GM23338 (cell line): Measurements from ENCODE around the gene RAPGEF5. TPM values are rescaled to one million over a fixed set of nuclear protein-coding genes. Genes with fewer than 3 reads are reported as not detected.

Experiments used
- ATAC-seq: fragments of 200-7000 bp; cut with Tn5 transposase; 3 replicates; pipeline ENCODE4 v1.9.1; 2020
- DNase-seq: peaks from one replicate; pipeline ENCODE4 v3.0.0-alpha.2; 2015; ENCODE audit warnings: low spot score
- H2AFZ ChIP-seq: fragments of 200-600 bp; sonication (generic); 2 replicates; pipeline ENCODE4 v1.8.0; 2016; ENCODE audit warnings: antibody characterized with exemption, mild to moderate bottlenecking, moderate library complexity
- H3F3A ChIP-seq: fragments of 200-600 bp; sonication (generic); replicated peaks from 2 replicates; pipeline ENCODE4 v1.8.0; 2017; ENCODE audit warnings: antibody characterized with exemption, mixed run types, low read depth
- H3K27ac ChIP-seq: fragments of 200-600 bp; sonication (generic); 2 replicates; pipeline ENCODE4 v1.6.1; 2016; ENCODE audit warnings: low read depth
- H3K27me3 ChIP-seq: fragments of 200-600 bp; sonication (generic); 2 replicates; pipeline ENCODE4 v1.8.0; 2016; ENCODE audit warnings: mild to moderate bottlenecking, mixed run types, moderate library complexity; ENCODE audit not compliant: insufficient read depth
- H3K36me3 ChIP-seq: fragments of 200-600 bp; sonication (generic); 2 replicates; pipeline ENCODE4 v1.8.0; 2016; ENCODE audit warnings: mild to moderate bottlenecking; ENCODE audit not compliant: insufficient read depth
- H3K4me1 ChIP-seq: fragments of 200-600 bp; sonication (generic); 2 replicates; pipeline ENCODE4 v1.8.0; 2016; ENCODE audit warnings: mild to moderate bottlenecking, moderate library complexity; ENCODE audit not compliant: insufficient read depth
- H3K4me2 ChIP-seq: fragments of 200-600 bp; sonication (generic); 2 replicates; pipeline ENCODE4 v1.7.1; 2017; ENCODE audit warnings: mixed run types
- H3K4me3 ChIP-seq: fragments of 200-600 bp; sonication (generic); 2 replicates; pipeline ENCODE4 v1.6.1; 2016; ENCODE audit warnings: mixed run types
- H3K79me2 ChIP-seq: fragments of 200-600 bp; sonication (generic); replicated peaks from 2 replicates; pipeline ENCODE4 v1.8.0; 2017; ENCODE audit warnings: mild to moderate bottlenecking; ENCODE audit not compliant: insufficient read depth
- H3K9me2 ChIP-seq: fragments of 200-600 bp; sonication (generic); 2 replicates; pipeline ENCODE4 v1.8.0; 2017; ENCODE audit not compliant: insufficient read depth
- H4K20me1 ChIP-seq: fragments of 200-600 bp; sonication (generic); replicated peaks from 2 replicates; pipeline ENCODE4 v1.8.0; 2017; ENCODE audit warnings: mild to moderate bottlenecking; ENCODE audit not compliant: insufficient read depth
- H3K27ac Mint-ChIP-seq: 2 replicates; pipeline ENCODE4 v1.8.0; 2020; ENCODE audit warnings: inconsistent platforms, mild to moderate bottlenecking, moderate library complexity, mixed read lengths
- H3K27me3 Mint-ChIP-seq: 3 replicates; pipeline ENCODE4 v1.8.0; 2022; ENCODE audit warnings: low read depth, mild to moderate bottlenecking, moderate library complexity, mixed read lengths, inconsistent platforms; ENCODE audit not compliant: insufficient read depth, poor library complexity
- H3K36me3 Mint-ChIP-seq: 3 replicates; pipeline ENCODE4 v1.8.0; 2021; ENCODE audit warnings: low read depth, mild to moderate bottlenecking, inconsistent platforms, moderate library complexity, mixed read lengths
- H3K4me1 Mint-ChIP-seq: 3 replicates; pipeline ENCODE4 v1.8.0; 2020; ENCODE audit warnings: mild to moderate bottlenecking, inconsistent platforms, mixed read lengths
- H3K4me3 Mint-ChIP-seq: 3 replicates; pipeline ENCODE4 v1.8.0; 2021; ENCODE audit warnings: moderate library complexity, mild to moderate bottlenecking, inconsistent platforms, mixed read lengths
- H3K9me3 Mint-ChIP-seq: 3 replicates; pipeline ENCODE4 v1.8.0; 2020; ENCODE audit warnings: moderate library complexity, mild to moderate bottlenecking, inconsistent platforms, mixed read lengths
- CREB1 ChIP-seq: fragments of 250-450 bp; sonication (Bioruptor Pico); IDR thresholded peaks from 2 replicates; pipeline ENCODE4 v1.5.0; 2020; ENCODE audit warnings: low read depth, mild to moderate bottlenecking, moderate library complexity
- EZH2 ChIP-seq: fragments of 200-600 bp; sonication (generic); IDR thresholded peaks from one replicate; pipeline ENCODE4 v1.8.0; 2017; ENCODE audit warnings: antibody characterized with exemption, mild to moderate bottlenecking, low read depth; ENCODE audit not compliant: unreplicated experiment
- EZH2phosphoT487 ChIP-seq: fragments of 200-600 bp; sonication (generic); IDR thresholded peaks from one replicate; pipeline ENCODE4 v1.8.1; 2018; ENCODE audit warnings: antibody characterized with exemption; ENCODE audit not compliant: unreplicated experiment
- JUNB ChIP-seq: IDR thresholded peaks from one replicate; pipeline ENCODE4 v1.6.1; 2016; ENCODE audit warnings: antibody characterized with exemption; ENCODE audit not compliant: unreplicated experiment
- NANOG ChIP-seq: IDR thresholded peaks from 2 replicates; pipeline ENCODE4 v1.6.1; 2016; ENCODE audit warnings: antibody characterized with exemption, borderline replicate concordance
- POLR2AphosphoS5 ChIP-seq: IDR thresholded peaks from 2 replicates; pipeline ENCODE4 v1.6.1; 2016; ENCODE audit warnings: antibody characterized with exemption, low read depth
- STAT1 ChIP-seq: IDR thresholded peaks from one replicate; pipeline ENCODE4 v1.6.1; 2016; ENCODE audit warnings: antibody characterized with exemption; ENCODE audit not compliant: unreplicated experiment
- ZNF114 ChIP-seq: fragments of 250-450 bp; sonication (Bioruptor Pico); IDR thresholded peaks from 2 replicates; pipeline ENCODE4 v1.5.0; 2020; ENCODE audit warnings: mild to moderate bottlenecking, moderate library complexity
- ZNF331 ChIP-seq: fragments of 250-450 bp; sonication (Bioruptor Pico); IDR thresholded peaks from 2 replicates; pipeline ENCODE4 v1.5.0; 2020; ENCODE audit warnings: low read depth, mild to moderate bottlenecking, moderate library complexity
- polyA plus RNA-seq: library from polyadenylated mRNA; unstranded; fragments of >200 nt; fragmentation: Nextera tagmentation; extraction: Ambion mirVana; gene quantifications from 2 replicates; pipeline ENCODE4 v1.2.1, GENCODE V29; 2016
- total RNA-seq: library from RNA; depleted of rRNA; stranded (reverse); fragments of >200 nt; shearing (Covaris generic); gene quantifications from 2 replicates; pipeline ENCODE4 v1.2.3, GENCODE V29; 2014
- TF ChIP-seq, protein P1 (sequence below), 2 experiments: fragments of 200-600 bp in 1 of 2; sonication (generic) in 1 of 2; conservative IDR thresholded peaks; 2 replicates each; pipeline versions ENCODE4 v1.5.1 to v1.6.1; 2016 to 2017; ENCODE audit warnings: antibody characterized with exemption in 2 of 2, low read depth in 2 of 2, mild to moderate bottlenecking in 2 of 2, moderate library complexity in 1 of 2
- TF ChIP-seq, protein P2 (sequence below): IDR thresholded peaks from one replicate; pipeline ENCODE4 v1.6.1; 2018; ENCODE audit warnings: antibody characterized with exemption; ENCODE audit not compliant: unreplicated experiment
- TF ChIP-seq, protein P3 (sequence below): IDR thresholded peaks from 2 replicates; pipeline ENCODE4 v1.6.1; 2016; ENCODE audit warnings: antibody characterized with exemption
- TF ChIP-seq, protein P4 (sequence below): fragments of 250-450 bp; sonication (Bioruptor Pico); IDR thresholded peaks from 2 replicates; pipeline ENCODE4 v1.5.0; 2020; ENCODE audit warnings: mild to moderate bottlenecking, moderate library complexity

RAPGEF5 gene
- total and polyA plus RNA-seq, 2 experiments from 2014 or later = 6.3 to 13.1 TPM

DNA sequence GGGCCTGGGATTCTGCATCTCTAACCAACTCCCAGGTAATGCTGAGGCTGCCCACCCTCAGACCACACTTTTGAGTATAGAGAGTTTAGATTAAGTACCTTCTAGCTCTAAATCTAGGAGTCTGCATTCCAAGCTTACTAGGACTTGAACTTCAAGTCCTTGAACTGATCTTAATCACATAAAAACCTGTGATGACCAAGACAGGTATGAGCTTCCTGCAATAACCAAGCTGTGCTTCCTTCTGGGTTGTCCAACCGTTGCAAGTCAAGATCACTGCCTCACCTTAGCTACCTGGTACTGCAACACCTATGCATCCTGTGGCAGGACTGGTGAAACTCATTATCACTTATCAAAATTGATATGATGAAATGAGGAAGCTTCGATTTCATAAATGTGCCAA, 32.9 kb upstream of the RAPGEF5 start:
- Histone ChIP-seq H3K4me2 (no peak overlapping the region), H3K4me1 (peaks cover 11% of the 10 kb centered on the region; the same call in 1 of the 2 replicates), H3K27ac (no peak overlapping the region), H3K4me3 (no peak overlapping the region), H3K36me3 (no peaks in the 10 kb centered on the region), H2AFZ (no peak overlapping the region), H3K79me2 (no peaks in the 10 kb centered on the region), H3F3A (no peaks in the 10 kb centered on the region), H4K20me1 (no peaks in the 10 kb centered on the region), H3K9me2 (0 out of 2 replicates have a peak, but pooled peaks cover 8% of the 10 kb centered on the region), H3K27me3 (no peaks in the 10 kb centered on the region)
- Mint-ChIP-seq H3K27ac (no peak overlapping the region), H3K4me1 (peaks cover 12% of the 10 kb centered on the region), H3K27me3 (peaks cover 3% of the 10 kb centered on the region), H3K4me3 (no peak overlapping the region), H3K9me3 (no peaks in the 10 kb centered on the region), H3K36me3 (no peaks in the 10 kb centered on the region)
- no peak for TF ChIP-seq EZH2phosphoT487
- TF ChIP-seq, protein P1, sequence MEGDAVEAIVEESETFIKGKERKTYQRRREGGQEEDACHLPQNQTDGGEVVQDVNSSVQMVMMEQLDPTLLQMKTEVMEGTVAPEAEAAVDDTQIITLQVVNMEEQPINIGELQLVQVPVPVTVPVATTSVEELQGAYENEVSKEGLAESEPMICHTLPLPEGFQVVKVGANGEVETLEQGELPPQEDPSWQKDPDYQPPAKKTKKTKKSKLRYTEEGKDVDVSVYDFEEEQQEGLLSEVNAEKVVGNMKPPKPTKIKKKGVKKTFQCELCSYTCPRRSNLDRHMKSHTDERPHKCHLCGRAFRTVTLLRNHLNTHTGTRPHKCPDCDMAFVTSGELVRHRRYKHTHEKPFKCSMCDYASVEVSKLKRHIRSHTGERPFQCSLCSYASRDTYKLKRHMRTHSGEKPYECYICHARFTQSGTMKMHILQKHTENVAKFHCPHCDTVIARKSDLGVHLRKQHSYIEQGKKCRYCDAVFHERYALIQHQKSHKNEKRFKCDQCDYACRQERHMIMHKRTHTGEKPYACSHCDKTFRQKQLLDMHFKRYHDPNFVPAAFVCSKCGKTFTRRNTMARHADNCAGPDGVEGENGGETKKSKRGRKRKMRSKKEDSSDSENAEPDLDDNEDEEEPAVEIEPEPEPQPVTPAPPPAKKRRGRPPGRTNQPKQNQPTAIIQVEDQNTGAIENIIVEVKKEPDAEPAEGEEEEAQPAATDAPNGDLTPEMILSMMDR (conservative IDR thresholded peaks at IDR 0.05; ENCODE audit: low read depth in 2 of 2) = no peak
- no peak for TF ChIP-seq JUNB
- no peak for TF ChIP-seq CREB1 (CRISPR knock-in tag)
- no peak for TF ChIP-seq STAT1
- TF ChIP-seq EZH2 = no peak
- TF ChIP-seq, protein P2, sequence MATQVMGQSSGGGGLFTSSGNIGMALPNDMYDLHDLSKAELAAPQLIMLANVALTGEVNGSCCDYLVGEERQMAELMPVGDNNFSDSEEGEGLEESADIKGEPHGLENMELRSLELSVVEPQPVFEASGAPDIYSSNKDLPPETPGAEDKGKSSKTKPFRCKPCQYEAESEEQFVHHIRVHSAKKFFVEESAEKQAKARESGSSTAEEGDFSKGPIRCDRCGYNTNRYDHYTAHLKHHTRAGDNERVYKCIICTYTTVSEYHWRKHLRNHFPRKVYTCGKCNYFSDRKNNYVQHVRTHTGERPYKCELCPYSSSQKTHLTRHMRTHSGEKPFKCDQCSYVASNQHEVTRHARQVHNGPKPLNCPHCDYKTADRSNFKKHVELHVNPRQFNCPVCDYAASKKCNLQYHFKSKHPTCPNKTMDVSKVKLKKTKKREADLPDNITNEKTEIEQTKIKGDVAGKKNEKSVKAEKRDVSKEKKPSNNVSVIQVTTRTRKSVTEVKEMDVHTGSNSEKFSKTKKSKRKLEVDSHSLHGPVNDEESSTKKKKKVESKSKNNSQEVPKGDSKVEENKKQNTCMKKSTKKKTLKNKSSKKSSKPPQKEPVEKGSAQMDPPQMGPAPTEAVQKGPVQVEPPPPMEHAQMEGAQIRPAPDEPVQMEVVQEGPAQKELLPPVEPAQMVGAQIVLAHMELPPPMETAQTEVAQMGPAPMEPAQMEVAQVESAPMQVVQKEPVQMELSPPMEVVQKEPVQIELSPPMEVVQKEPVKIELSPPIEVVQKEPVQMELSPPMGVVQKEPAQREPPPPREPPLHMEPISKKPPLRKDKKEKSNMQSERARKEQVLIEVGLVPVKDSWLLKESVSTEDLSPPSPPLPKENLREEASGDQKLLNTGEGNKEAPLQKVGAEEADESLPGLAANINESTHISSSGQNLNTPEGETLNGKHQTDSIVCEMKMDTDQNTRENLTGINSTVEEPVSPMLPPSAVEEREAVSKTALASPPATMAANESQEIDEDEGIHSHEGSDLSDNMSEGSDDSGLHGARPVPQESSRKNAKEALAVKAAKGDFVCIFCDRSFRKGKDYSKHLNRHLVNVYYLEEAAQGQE = no peak
- no peak for TF ChIP-seq ZNF331 (CRISPR knock-in tag)
- TF ChIP-seq NANOG = no peak
- TF ChIP-seq ZNF114 (CRISPR knock-in tag) = no peak
- TF ChIP-seq, protein P3, sequence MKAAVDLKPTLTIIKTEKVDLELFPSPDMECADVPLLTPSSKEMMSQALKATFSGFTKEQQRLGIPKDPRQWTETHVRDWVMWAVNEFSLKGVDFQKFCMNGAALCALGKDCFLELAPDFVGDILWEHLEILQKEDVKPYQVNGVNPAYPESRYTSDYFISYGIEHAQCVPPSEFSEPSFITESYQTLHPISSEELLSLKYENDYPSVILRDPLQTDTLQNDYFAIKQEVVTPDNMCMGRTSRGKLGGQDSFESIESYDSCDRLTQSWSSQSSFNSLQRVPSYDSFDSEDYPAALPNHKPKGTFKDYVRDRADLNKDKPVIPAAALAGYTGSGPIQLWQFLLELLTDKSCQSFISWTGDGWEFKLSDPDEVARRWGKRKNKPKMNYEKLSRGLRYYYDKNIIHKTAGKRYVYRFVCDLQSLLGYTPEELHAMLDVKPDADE = no peak
- TF ChIP-seq POLR2AphosphoS5 = no peak
- TF ChIP-seq, protein P4, sequence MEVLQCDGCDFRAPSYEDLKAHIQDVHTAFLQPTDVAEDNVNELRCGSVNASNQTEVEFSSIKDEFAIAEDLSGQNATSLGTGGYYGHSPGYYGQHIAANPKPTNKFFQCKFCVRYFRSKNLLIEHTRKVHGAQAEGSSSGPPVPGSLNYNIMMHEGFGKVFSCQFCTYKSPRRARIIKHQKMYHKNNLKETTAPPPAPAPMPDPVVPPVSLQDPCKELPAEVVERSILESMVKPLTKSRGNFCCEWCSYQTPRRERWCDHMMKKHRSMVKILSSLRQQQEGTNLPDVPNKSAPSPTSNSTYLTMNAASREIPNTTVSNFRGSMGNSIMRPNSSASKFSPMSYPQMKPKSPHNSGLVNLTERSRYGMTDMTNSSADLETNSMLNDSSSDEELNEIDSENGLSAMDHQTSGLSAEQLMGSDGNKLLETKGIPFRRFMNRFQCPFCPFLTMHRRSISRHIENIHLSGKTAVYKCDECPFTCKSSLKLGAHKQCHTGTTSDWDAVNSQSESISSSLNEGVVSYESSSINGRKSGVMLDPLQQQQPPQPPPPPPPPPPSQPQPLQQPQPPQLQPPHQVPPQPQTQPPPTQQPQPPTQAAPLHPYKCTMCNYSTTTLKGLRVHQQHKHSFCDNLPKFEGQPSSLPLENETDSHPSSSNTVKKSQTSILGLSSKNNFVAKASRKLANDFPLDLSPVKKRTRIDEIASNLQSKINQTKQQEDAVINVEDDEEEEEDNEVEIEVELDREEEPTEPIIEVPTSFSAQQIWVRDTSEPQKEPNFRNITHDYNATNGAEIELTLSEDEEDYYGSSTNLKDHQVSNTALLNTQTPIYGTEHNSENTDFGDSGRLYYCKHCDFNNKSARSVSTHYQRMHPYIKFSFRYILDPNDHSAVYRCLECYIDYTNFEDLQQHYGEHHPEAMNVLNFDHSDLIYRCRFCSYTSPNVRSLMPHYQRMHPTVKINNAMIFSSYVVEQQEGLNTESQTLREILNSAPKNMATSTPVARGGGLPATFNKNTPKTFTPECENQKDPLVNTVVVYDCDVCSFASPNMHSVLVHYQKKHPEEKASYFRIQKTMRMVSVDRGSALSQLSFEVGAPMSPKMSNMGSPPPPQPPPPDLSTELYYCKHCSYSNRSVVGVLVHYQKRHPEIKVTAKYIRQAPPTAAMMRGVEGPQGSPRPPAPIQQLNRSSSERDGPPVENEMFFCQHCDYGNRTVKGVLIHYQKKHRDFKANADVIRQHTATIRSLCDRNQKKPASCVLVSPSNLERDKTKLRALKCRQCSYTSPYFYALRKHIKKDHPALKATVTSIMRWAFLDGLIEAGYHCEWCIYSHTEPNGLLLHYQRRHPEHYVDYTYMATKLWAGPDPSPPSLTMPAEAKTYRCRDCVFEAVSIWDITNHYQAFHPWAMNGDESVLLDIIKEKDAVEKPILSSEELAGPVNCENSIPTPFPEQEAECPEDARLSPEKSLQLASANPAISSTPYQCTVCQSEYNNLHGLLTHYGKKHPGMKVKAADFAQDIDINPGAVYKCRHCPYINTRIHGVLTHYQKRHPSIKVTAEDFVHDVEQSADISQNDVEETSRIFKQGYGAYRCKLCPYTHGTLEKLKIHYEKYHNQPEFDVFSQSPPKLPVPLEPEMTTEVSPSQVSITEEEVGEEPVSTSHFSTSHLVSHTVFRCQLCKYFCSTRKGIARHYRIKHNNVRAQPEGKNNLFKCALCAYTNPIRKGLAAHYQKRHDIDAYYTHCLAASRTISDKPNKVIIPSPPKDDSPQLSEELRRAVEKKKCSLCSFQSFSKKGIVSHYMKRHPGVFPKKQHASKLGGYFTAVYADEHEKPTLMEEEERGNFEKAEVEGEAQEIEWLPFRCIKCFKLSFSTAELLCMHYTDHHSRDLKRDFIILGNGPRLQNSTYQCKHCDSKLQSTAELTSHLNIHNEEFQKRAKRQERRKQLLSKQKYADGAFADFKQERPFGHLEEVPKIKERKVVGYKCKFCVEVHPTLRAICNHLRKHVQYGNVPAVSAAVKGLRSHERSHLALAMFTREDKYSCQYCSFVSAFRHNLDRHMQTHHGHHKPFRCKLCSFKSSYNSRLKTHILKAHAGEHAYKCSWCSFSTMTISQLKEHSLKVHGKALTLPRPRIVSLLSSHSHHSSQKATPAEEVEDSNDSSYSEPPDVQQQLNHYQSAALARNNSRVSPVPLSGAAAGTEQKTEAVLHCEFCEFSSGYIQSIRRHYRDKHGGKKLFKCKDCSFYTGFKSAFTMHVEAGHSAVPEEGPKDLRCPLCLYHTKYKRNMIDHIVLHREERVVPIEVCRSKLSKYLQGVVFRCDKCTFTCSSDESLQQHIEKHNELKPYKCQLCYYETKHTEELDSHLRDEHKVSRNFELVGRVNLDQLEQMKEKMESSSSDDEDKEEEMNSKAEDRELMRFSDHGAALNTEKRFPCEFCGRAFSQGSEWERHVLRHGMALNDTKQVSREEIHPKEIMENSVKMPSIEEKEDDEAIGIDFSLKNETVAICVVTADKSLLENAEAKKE = no peak
- DNase-seq (no peak), ATAC-seq (no peak)
